ENCODE data around the gene MYO1A.

DNA sequence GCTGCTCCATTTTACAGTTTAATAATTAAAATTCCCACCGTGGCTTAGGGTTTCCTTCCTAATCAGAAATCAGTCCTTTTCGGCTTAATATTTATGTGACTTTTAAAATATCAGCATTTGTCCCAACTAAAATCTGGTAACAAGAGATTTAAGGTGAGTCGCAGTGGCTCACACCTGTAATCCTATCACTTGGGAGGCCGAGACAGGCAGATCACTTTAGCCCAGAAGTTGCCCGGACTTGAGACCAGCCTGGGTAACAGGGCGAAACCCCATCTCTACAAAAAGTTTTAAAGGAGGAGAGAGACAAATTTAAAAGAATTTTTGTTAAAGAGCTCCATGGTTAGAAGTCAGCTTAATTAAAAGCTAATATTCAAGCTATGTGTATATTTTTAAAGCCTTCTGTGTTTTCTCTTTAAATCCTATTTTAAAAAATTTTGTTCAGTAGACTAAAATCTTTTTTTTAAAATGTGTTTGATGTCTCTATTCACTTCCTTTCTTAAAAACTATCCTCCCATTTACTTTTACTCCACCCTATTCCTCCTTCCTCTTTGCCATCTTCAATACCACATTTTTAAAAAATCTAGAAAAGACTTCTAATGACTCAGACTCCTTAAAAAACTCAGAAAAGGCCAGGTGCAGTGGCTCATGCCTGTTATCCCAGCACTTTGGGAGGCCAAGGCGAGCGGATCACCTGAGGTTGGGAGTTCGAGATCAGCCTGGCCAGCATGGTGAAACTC, 29.8 kb downstream of the MYO1A start:
- TF ChIP-seq EZH2 (optimal IDR thresholded peaks at IDR 0.05; ENCODE audit: low read depth, low read length) (no peak), EZH2phosphoT487 (IDR thresholded peaks at IDR 0.05; ENCODE audit: low read length) (no peak)
- TF ChIP-seq, protein P1, sequence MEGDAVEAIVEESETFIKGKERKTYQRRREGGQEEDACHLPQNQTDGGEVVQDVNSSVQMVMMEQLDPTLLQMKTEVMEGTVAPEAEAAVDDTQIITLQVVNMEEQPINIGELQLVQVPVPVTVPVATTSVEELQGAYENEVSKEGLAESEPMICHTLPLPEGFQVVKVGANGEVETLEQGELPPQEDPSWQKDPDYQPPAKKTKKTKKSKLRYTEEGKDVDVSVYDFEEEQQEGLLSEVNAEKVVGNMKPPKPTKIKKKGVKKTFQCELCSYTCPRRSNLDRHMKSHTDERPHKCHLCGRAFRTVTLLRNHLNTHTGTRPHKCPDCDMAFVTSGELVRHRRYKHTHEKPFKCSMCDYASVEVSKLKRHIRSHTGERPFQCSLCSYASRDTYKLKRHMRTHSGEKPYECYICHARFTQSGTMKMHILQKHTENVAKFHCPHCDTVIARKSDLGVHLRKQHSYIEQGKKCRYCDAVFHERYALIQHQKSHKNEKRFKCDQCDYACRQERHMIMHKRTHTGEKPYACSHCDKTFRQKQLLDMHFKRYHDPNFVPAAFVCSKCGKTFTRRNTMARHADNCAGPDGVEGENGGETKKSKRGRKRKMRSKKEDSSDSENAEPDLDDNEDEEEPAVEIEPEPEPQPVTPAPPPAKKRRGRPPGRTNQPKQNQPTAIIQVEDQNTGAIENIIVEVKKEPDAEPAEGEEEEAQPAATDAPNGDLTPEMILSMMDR (IDR thresholded peaks at IDR 0.05; ENCODE audit: low read length): no peak

All from MM.1S (cell line).